CD14-positive monocyte (primary cell): Measurements from ENCODE around the gene HNRNPC. TPM values are rescaled to one million over a fixed set of nuclear protein-coding genes. Genes with fewer than 3 reads are reported as not detected.

Experiments used
- DNase-seq, 3 donors: peaks; one replicate each; pipeline ENCODE4 v3.0.0-alpha.2; 2011 to 2022
- H2AFZ ChIP-seq: 2 replicates; pipeline ENCODE4 v1.6.0; 2012; ENCODE audit warnings: mild to moderate bottlenecking, low read depth, low read length, inconsistent platforms; ENCODE audit not compliant: insufficient read depth, poor library complexity, severe bottlenecking
- H3K27ac ChIP-seq, 2 donors: 1 replicate in 1 of 2; 2 replicates in 1 of 2; pipeline ENCODE4 v1.5.1; 2012 to 2013; ENCODE audit warnings: low read length in 2 of 2, control low read depth in 1 of 2, inconsistent platforms in 1 of 2, low read depth in 1 of 2, mild to moderate bottlenecking in 1 of 2
- H3K27me3 ChIP-seq, 2 donors: one replicate each; pipeline versions ENCODE4 v1.6.0 to v1.6.1; 2011 to 2013; ENCODE audit warnings: low read length in 2 of 2; ENCODE audit not compliant: control insufficient read depth in 2 of 2, insufficient read depth in 2 of 2
- H3K36me3 ChIP-seq, 2 donors: replicated peaks in 1 of 2; 1 replicate in 1 of 2; 2 replicates in 1 of 2; pipeline versions ENCODE4 v1.5.1 to v1.6.1; 2012 to 2013; ENCODE audit warnings: low read length in 2 of 2, control low read depth in 1 of 2, inconsistent platforms in 1 of 2, mild to moderate bottlenecking in 1 of 2; ENCODE audit not compliant: insufficient read depth in 2 of 2, control insufficient read depth in 1 of 2
- H3K4me1 ChIP-seq, 2 donors: 1 replicate in 1 of 2; 2 replicates in 1 of 2; pipeline versions ENCODE4 v1.5.1 to v1.6.1; 2012 to 2013; ENCODE audit warnings: low read length in 2 of 2, control low read depth in 1 of 2, inconsistent platforms in 1 of 2, mild to moderate bottlenecking in 1 of 2, moderate library complexity in 1 of 2; ENCODE audit not compliant: insufficient read depth in 2 of 2, control insufficient read depth in 1 of 2
- H3K4me2 ChIP-seq: replicated peaks from 2 replicates; pipeline ENCODE3; 2012; ENCODE audit warnings: low read length, moderate library complexity, mild to moderate bottlenecking; ENCODE audit not compliant: poor library complexity, severe bottlenecking; ENCODE audit errors: extremely low read depth
- H3K4me3 ChIP-seq, 3 experiments: fragments of 200-600 bp in 1 of 3; sonication (generic) in 1 of 3; replicated peaks in 1 of 3; 1 replicate in 2 of 3; 2 replicates in 1 of 3; pipeline ENCODE4 v1.5.1; 2011 to 2013; ENCODE audit warnings: low read length in 3 of 3, mild to moderate bottlenecking in 3 of 3, control low read depth in 2 of 3, low read depth in 2 of 3, inconsistent platforms in 1 of 3, moderate library complexity in 1 of 3
- H3K79me2 ChIP-seq: 2 replicates; pipeline ENCODE4 v1.6.0; 2012; ENCODE audit warnings: mild to moderate bottlenecking, control low read depth, inconsistent platforms, low read length, moderate library complexity; ENCODE audit not compliant: insufficient read depth
- H3K9ac ChIP-seq: 2 replicates; pipeline ENCODE4 v1.6.0; 2017; ENCODE audit warnings: low read length, mild to moderate bottlenecking; ENCODE audit not compliant: insufficient read depth, poor library complexity, severe bottlenecking
- H3K9me3 ChIP-seq, 2 donors: replicated peaks in 1 of 2; 1 replicate in 1 of 2; 2 replicates in 1 of 2; pipeline versions ENCODE4 v1.5.1 to v1.6.1; 2012 to 2013; ENCODE audit warnings: low read length in 2 of 2, control low read depth in 1 of 2; ENCODE audit not compliant: control insufficient read depth in 1 of 2, insufficient read depth in 1 of 2
- H4K20me1 ChIP-seq: 2 replicates; pipeline ENCODE4 v1.6.0; 2012; ENCODE audit warnings: mild to moderate bottlenecking, low read length, control low read depth, moderate library complexity; ENCODE audit not compliant: insufficient read depth
- H3K27ac Mint-ChIP-seq, 7 donors: one replicate each; pipeline ENCODE4 v1.8.0; 2020; ENCODE audit warnings: mild to moderate bottlenecking in 7 of 7, mixed read lengths in 7 of 7, moderate library complexity in 6 of 7, inconsistent platforms in 2 of 7
- H3K27me3 Mint-ChIP-seq, 3 donors: one replicate each; pipeline ENCODE4 v1.8.0; 2021 to 2022; ENCODE audit warnings: low read depth in 3 of 3, mild to moderate bottlenecking in 3 of 3, mixed read lengths in 3 of 3, moderate library complexity in 3 of 3, inconsistent platforms in 1 of 3
- H3K36me3 Mint-ChIP-seq, 2 donors: one replicate each; pipeline ENCODE4 v1.8.0; 2020; ENCODE audit warnings: mixed read lengths in 2 of 2, inconsistent platforms in 1 of 2, mild to moderate bottlenecking in 1 of 2
- H3K4me1 Mint-ChIP-seq: one replicate; pipeline ENCODE4 v1.8.0; 2020; ENCODE audit warnings: mild to moderate bottlenecking, mixed read lengths
- H3K4me3 Mint-ChIP-seq, 2 donors: one replicate each; pipeline ENCODE4 v1.8.0; 2020; ENCODE audit warnings: mild to moderate bottlenecking in 2 of 2, mixed read lengths in 2 of 2, moderate library complexity in 1 of 2
- H3K9me3 Mint-ChIP-seq, 7 donors: one replicate each; pipeline ENCODE4 v1.8.0; 2020 to 2022; ENCODE audit warnings: mixed read lengths in 7 of 7, mild to moderate bottlenecking in 6 of 7, moderate library complexity in 6 of 7, inconsistent platforms in 2 of 7
- WGBS: methylation state at CpG from one replicate; pipeline ENCODE4 v1.1.5; 2013; ENCODE audit warnings: missing lambda C conversion rate; ENCODE audit not compliant: insufficient coverage; 5-methylcytosine and 5-hydroxymethylcytosine counted together
- intact Hi-C, 2 donors: fragments of 100-400 bp; cut with micrococcal nuclease; formaldehyde crosslinking; loops; one replicate each; pipeline versions ENCODE4 v1.15.0 to v1.15.1; 2023
- polyA plus RNA-seq, 3 donors: library from polyadenylated mRNA; depleted of rRNA in 1 of 3; unstranded in 2 of 3; stranded (reverse) in 1 of 3; fragments of 300-500 nt in 2 of 3; fragments of >200 nt in 1 of 3; fragmentation: Illumina TruSeq in 2 of 3; gene quantifications; 1 replicate in 2 of 3; 2 replicates in 1 of 3; pipeline ENCODE4 v1.2.3, GENCODE V29; 2012 to 2021
- TF ChIP-seq, protein P1 (sequence below): fragments of 200-600 bp; IDR thresholded peaks from one replicate; pipeline ENCODE4 v1.8.0; 2022; ENCODE audit warnings: antibody characterized with exemption, mild to moderate bottlenecking

The HNRNPC gene
- polyA plus RNA-seq, 3 donors, result 391 to 609 (median 580) TPM

DNA sequence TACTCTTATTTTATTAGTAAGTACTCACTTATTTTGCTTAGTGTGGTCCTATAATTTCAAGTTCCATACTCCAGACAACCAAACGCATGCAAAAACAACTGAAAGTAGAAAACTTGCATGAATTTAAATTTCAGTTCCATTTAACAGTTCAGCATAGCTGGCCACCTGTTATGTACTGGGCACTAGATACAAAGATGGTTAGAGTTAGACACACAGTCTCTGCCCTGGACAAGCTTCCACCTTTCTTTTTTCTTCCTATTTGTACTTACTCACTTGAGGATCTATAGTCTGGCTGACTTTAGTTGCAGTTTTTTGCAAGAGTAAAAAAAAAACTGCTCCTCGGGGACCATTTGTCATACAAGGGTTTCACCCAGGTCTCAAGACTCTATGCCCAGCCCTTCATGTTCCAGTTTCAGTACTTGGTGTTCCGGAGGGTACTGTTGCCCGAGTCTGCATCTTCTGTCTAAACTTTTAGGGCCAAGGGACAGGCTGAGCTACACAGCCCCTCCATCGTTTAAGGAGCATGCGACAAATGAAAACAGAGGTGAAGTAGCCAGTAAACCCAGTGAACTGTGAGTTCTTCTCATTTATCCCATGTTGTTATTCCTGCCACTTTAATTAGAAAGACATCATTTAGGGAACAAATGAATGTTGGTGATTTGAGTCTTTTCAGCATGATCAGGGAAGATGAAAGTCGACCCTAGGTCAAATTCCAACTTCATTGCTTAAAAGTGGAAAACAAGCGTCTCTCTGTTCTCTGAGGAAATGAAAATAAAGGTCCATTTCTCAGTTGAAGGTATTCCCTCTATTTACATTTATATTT, 33.0 kb upstream of the HNRNPC start:
- no peaks in the 10 kb centered on the region for H3K36me3 ChIP-seq
- H3K4me1 Mint-ChIP-seq, result peaks cover 8% of the 10 kb centered on the region
- H3K9me3 ChIP-seq, result no peaks in the 10 kb centered on the region
- no peak for DNase-seq
- H3K4me3 Mint-ChIP-seq, result no peak overlapping the region
- no peaks in the 10 kb centered on the region for H3K36me3 Mint-ChIP-seq
- no peaks in the 10 kb centered on the region for H4K20me1 ChIP-seq
- no peaks in the 10 kb centered on the region for H3K79me2 ChIP-seq
- H2AFZ ChIP-seq, result no peak overlapping the region
- H3K27ac Mint-ChIP-seq, result no peak overlapping the region
- peaks cover 15 to 24% of the 10 kb centered on the region in 2 donors for H3K27me3 ChIP-seq
- H3K27ac ChIP-seq, result no peak overlapping the region
- H3K27me3 Mint-ChIP-seq, result peaks cover 22 to 33% (median 28%) of the 10 kb centered on the region in 3 donors
- no peak overlapping the region for H3K9ac ChIP-seq
- H3K4me2 ChIP-seq, result no peak overlapping the region
- H3K9me3 Mint-ChIP-seq, result peaks cover 0 to 9% (median 0%) of the 10 kb centered on the region in 7 donors
- no peak overlapping the region for H3K4me3 ChIP-seq
- 96% methylated on average over 5 of the region's 8 CpGs for WGBS
- H3K4me1 ChIP-seq, result peaks cover 0 to 7% of the 10 kb centered on the region in 2 donors
- TF ChIP-seq, protein P1, sequence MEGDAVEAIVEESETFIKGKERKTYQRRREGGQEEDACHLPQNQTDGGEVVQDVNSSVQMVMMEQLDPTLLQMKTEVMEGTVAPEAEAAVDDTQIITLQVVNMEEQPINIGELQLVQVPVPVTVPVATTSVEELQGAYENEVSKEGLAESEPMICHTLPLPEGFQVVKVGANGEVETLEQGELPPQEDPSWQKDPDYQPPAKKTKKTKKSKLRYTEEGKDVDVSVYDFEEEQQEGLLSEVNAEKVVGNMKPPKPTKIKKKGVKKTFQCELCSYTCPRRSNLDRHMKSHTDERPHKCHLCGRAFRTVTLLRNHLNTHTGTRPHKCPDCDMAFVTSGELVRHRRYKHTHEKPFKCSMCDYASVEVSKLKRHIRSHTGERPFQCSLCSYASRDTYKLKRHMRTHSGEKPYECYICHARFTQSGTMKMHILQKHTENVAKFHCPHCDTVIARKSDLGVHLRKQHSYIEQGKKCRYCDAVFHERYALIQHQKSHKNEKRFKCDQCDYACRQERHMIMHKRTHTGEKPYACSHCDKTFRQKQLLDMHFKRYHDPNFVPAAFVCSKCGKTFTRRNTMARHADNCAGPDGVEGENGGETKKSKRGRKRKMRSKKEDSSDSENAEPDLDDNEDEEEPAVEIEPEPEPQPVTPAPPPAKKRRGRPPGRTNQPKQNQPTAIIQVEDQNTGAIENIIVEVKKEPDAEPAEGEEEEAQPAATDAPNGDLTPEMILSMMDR, result no peak
- intact Hi-C loops, result no loop called here

DNA sequence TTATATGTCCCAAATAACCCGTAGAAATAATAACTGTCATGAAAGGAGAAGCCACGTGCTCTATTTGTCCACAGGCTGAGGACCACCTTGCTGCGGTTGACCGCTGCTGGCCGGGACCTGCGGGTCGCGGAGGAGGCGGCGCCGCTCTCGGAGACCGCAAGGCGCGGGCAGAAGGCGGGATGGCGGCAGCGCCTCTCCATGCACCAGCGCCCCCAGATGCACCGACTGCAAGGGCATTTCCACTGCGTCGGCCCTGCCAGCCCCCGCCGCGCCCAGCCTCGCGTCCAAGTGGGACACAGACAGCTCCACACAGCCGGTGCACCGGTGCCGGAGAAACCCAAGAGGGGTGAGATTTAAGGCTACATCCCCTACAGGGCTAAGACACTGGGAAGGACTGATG, 31.6 kb upstream of the HNRNPC start:
- Histone ChIP-seq H3K4me2 (peak overlapping the region; percentile 75), H3K27me3 (peaks cover 15 to 24% of the 10 kb centered on the region in 2 donors), H3K9ac (peak overlapping the region; percentile 36), H2AFZ (peak overlapping the region; percentile 81), H3K36me3 (no peaks in the 10 kb centered on the region), H3K27ac (no peak overlapping the region), H3K9me3 (no peaks in the 10 kb centered on the region), H3K79me2 (no peaks in the 10 kb centered on the region), H3K4me3 (peak overlapping the region in 2 of 3 experiments; percentile 9 to 67), H3K4me1 (peaks cover 0 to 7% of the 10 kb centered on the region in 2 donors), H4K20me1 (no peaks in the 10 kb centered on the region)
- TF ChIP-seq, protein P1, result no peak
- peak in 1 of 3 donors; percentile 17 for DNase-seq
- Mint-ChIP-seq H3K27ac (no peak overlapping the region), H3K27me3 (peaks cover 22 to 33% (median 26%) of the 10 kb centered on the region in 3 donors), H3K4me1 (peaks cover 8% of the 10 kb centered on the region), H3K9me3 (peaks cover 0 to 9% (median 0%) of the 10 kb centered on the region in 7 donors), H3K4me3 (peak overlapping the region; percentile 66 to 87), H3K36me3 (no peaks in the 10 kb centered on the region)
- intact Hi-C loops, result no loop called here
- 0% methylated on average over 30 of the region's 30 CpGs for WGBS
